Putamen (tissue), 1 donor: ENCODE measurements around the gene TANC1.

Source experiments
- DNase-seq: peaks from one replicate; pipeline ENCODE4 v3.0.0-alpha.2; 2016; ENCODE audit warnings: low spot score

TANC1 gene

DNA sequence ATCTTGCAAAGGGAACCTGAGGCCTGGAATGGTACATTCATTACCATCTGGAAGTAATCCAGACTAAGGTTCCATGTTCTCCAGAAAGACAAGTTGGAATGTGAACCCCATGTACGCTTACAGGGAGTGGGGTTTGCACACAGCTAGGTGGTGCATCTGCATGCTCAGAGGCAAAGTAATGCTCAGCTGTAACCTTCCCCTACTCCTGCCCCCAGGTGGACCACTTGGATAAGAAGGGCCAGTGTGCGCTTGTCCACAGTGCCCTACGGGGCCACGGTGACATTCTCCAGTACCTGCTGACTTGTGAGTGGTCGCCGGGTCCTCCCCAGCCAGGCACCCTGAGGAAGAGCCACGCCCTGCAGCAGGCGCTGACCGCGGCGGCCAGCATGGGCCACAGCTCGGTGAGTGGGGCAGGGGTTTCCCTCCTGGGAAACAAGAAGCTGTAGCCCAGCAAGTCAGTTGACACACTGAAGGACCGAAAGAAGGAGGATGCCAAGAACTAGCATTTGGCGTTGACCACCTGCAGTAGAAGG, 228.0 kb downstream of the TANC1 start:
- no peak for DNase-seq

DNA sequence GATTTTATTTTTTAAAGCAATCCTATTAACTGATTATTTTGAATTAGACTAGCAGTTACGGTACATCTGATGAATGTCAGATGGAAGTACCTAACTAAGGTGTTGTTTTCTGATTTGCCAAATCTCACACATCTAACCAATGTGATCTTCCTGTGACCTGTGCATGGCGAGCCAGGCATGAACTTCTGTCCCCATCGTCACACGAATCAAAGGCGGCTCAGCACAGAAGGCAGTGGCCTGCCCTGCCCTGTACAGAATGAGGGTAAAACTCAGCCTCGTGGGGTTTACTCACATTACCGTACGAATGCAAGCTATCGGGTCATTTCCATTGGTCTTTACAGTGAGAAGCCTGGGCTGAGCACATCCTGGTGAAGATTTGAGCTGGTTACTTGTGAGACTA, 230.8 kb downstream of the TANC1 start:
- no peak for DNase-seq

DNA sequence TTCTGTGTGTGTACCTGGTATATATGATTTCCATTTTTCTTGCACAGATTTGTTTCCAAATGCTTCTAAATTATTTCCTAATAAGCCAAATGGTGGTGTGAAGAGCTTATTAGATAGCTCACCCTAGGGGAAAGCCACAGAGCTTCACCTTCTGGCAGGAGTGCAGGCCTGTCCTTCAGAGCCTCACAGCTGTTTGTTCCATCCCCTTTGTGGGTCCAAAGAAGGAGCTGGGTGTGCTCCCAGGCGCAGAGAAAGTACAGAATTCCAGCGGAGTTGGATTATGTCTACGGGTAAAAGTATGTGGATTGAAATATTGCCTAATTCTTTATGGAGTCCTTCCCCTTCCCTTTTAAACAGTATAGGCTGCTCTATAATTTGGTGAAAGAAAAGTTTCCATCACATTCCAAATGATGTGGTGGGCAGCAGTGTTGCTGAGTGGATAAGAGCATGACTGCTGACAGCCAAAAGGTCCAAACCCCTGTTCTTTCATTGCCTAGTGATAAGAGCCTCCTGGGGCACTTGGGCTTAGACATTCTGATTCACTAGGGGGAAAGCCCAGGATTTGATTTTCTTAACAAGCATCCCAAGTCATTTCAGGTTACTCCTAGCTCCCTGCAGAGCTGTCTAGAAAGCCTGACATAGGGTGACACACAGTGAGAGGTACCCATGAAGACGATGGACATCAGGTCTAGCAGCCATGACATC, 231.5 kb downstream of the TANC1 start:
- DNase-seq, result no peak

DNA sequence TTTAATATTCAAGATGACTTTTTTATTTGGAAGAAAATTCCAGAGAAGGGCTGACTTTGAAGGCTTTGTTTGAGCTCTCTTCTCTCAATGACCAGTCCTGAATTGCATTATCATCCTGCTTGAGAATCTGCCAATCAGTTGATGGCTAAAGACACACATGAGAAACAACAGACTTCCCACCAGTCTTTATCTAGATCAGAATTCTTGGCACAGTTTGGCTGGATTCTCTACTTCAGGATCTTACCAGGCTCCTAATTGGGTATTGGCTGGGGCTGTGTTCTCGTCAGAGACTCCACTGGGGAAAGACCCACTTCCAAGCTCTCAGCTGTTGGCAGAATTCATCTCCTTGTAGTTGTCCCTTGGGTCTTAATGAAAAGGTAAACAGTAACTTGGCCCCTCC, 232.1 kb downstream of the TANC1 start:
- no peak for DNase-seq

DNA sequence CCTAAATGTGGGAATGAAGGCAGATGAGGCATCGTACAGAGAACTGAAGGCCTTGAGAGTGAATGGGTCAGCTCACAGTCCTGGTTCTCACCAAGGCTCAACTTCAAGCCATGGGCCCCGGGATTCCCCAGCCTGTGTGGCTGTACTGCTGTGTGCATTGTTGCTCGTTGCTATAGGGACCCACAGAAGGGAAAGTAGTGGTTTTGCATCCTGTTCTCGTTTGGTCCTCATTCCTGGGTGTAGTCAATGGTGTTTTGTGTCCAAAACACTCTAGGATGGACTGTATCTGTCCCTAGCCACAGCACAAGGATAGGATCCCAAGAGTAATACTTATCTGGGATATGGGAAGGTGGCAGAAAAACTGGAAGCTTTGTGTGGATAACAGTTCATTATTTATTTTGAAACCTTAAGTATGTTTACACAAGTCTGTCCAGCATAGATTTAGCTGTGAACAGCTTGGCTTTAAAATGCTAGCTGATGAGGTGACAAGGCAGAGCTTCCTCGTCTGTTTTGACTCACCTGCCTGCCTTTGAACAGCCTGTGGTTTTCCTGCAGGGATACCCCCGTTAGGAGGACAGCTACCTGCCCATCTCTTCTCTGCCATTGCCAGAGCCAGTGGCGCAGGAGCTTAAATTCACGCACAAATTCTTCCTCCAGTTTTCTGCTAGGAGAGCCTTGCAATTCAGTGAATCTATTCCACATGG, 233.1 kb downstream of the TANC1 start:
- DNase-seq, result no peak

DNA sequence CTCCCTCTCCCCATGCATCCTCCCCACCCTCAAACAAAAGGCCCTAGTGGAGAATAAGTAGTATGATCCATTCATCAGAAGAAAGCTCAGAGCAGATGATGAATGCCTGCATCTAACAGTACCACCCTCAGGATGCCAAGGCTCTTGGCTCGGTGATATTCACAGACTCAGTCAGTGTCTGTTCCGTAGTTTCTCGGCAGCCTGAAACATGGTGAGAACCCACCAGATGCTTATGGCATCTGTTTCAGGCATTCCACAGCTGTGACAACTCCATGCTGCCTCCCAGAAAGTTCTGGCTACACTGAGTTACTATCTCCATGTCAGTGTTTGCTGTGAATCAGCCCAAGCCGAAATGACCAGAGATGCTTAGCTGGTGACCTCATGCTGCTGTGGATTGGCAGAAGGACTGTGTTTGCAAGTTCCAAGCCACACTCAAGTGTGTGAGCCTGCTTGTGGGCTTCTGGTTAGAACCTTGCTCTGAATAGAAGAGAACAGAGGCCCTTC, 234.2 kb downstream of the TANC1 start:
- DNase-seq, result peak; percentile 55

DNA sequence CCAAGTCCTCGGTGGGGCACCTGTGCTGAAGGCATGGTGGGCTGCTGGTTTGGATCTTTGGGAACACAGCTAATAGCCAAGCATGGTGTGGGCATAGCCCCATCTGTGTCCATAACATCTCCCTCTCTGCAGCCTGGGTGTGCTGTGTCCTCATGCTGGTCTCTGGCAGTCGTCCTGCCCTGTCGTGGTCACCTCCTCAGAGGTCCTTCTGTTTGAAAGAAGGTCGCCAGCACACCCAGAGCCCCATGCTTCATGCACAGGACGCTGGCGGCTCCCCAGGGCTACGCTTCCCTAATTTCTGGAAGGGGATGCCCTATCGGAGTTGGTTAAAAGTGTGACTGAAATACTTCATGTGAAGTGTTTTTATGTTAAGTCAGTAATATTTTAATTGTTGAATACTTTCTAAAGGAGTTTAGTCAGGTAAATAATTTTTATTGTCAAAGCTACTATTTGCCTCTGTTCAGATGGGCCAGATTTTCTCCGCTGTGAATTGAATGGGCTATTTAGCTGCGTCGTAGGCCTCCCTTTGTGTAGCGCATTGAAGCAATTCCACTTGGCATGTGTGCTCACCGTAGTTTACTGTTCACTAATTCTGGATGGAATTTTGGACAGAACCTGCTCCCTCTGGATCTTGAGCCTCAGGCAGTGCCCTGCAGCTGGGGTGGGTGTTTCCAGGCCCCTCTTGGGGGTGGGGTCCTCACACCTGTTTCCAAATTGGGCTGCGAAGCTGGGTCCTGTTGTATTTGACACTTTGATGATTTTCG, 236.1 kb downstream of the TANC1 start:
- no peak for DNase-seq

DNA sequence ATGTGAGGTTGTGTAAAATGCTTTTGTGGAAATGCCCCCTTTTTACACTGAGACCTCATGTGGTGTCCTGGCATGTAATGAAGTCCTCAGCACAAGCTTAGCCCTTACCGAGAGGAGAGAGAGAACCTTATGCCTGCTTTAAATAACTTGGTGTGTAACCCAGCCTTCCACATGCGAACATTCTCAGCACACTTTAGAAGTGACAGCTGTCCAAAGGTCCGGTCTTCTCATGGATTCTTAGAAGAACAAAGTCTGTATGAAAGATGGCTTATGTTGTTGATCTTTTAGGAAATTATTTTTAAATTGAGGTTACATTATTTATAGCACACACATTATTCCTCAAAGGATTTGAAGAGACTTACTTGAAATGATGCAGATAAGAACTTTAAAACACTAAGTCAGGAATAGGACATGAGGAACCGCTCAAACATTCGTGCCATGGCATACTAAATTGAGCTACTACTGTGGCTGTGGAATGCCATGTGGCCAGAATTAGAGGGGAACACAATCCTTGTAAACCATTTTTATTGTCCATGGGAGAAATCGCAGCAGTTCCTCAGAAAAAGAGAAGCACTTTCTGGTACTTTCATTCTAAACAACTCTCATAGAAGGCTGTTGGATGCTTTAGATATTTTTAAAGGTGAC, 238.4 kb downstream of the TANC1 start:
- DNase-seq, result no peak

DNA sequence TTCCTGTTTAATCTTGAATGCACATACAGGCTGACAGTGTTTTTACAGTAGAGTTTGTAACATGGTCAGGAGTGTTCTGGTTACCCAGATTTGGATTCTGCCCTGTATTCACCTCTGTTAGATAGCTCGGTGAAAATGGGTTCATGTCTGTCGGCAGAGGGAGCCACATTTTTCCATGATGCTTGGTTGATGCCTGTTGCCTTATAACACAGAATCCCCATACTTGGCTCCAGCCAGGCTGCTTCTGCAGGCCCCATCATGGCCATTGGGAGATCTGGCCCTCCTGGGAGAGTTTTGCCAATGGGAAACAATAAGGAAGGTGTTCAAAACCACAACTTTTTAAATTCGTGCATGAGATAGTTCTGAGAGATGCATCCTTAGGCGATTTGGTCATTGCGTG, 240.0 kb downstream of the TANC1 start:
- DNase-seq, result no peak

DNA sequence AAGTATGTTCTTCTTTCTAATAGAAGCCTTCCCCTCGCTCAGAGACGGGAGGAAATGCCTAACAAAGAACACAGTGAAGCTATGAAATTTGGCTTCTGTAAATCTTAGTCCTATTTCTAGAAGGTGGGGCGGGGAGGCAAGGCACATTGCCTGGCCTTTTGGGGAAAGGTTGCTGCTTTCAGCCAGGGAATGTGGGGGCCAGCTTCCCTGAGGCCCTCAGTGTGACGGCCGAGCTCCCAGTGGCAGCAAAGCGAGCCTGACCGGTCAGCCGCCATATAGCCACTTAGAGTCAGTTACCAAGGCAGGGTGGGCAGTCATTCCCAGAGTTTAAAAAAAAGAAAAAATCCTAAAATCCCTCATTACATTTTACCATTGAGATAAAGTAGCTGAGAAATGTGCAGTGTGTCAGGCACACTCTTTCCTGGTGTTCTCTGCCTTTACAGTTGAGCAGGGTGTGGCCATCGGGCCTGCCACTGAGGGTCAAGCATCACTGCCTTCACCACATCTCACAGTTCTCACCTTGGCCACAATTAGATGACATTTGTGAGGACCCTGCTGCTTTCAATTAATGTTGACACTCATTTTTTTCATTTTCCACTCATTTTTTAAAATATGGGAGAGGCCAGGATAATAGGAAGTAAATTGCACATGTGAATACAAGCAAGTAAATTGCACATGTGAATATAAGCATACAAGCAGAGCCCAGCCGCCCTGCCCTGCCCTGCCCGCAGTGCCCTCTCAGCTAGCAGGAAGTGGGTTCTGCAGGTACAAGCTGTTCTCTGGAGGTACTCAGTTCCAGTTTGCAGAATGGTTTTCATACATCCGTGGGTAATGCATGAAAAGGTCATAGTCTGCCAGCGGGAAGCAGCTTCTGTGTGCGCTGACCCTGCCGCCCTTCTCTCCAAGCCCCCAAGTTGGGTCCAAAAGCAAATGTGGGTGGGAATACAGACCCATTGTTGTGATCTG, 241.2 kb downstream of the TANC1 start:
- no peak for DNase-seq

DNA sequence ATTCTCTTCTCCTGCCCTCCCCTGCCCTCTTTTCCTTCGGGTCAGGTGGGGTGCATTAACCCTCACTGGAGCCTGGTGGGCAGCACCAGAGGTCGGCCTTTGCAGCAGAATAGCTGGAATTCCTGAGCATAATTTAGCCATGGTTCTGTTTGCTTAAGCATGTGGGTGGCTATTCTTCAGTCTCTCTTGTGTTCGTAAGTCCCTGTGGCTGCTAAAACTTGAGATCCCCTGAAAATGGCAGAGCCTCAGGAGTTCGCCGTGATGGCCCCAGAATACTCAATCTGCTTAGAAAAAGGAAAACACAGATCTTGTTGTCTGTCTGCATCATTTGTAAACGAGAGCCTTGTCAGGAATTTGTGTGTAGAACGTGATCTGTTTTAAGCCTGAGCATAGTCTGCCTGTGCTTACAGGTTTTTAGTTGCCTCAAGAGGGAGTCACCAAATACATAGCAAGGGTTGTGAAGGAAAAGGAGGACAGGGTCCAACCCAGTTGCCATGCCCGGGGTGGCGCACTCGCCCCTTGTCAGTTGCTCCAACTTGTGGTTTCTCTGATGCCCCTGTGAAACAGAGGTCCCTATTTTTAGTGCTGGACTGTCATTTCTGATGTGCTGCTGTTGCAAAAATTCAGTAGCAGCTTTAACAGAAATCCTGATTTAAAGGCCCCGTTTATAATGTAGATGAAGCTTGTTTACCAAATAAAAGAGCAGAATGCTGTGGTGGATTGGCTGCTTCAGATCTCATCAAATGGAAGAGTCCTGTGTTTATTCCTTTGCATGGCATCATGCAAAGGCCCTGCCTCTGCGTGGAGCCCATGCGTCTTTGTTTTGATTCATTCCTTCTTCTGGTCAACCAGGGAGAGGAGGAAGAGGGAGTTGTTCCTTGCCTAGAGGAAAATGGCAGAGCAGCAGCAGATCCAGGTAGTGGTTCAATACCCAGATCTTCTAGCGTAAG, 243.3 kb downstream of the TANC1 start:
- no peak for DNase-seq

DNA sequence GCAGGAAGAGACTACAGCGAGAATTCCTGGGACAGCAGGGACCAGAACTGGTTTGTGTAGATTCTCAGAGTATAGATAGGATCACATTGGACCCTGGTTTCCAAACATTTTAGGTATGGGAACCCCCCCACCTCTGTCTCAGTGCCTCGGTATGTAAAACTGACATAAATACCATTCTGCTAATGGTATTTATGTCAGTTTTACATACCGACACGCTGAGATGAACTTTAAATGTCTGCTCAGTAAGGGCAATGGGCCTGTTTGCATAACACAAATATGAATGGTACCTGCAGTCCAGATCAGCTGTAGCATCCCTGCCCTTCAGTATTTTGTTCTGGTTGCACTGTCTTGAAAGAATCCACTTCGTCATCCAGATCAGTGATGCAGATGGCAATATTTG, 244.9 kb downstream of the TANC1 start:
- no peak for DNase-seq

DNA sequence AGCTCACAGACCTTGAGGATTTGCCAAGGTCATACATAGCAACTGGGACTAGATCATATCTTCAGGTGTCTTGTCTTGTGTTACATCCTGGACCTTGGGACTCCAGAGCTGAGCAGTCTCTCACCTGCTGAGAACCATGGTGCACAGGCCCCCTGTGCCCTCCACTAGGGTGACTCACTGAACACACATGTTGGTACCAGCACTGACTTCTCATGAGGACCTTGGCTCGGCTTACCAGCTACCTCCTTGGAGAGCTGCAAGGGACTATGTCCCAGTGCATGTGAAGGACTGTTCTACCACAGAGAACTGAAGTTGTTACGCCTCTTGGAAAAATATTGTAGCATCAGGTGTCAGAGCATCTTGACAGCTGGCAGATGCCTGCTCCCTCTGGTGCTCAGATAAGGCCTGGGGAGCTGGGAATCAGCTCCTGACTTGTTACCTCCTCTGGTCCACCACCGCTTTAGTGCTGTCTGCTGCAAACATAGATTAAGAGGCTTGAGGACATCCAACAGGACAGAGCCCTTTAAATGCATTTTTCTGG, 246.0 kb downstream of the TANC1 start:
- no peak for DNase-seq

DNA sequence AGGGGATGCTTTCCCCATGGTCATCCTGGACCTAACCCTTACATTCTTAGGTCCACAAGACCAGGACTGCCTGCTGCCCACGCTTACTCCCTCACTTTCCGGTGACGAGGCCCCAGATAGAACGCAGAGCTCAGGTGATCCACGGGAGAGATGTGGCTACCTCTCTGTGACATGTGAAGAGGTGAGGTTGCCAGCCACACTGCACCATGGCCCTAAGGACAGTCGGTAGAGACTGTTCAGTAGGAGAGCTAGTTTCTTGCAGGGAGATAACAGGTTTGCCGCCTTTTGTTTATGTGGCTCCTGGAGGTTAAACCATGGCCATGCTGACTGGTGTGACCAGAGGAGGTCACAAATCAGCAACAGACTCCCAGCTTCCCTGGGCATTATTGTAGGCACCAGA, 246.7 kb downstream of the TANC1 start:
- DNase-seq, result no peak

DNA sequence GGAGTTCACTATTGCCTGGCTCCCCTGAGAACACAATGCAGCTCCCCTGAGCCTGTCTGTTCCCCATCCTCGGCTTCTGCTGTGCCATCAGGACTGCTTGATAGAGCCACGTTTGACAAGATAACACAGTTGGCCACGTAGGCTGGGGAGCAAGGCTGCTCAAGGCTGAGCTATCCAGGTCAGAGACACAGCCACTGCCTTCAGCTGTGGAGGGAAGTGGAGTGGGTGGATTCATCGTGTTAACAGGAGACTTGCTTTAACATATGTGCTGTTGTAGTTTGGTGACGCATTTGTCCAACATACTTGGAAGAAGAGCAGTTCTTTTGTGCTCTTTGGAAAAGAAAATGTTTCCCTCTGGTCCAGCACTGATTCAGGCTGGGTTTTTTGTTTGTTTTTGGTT, 249.2 kb downstream of the TANC1 start:
- DNase-seq, result no peak

DNA sequence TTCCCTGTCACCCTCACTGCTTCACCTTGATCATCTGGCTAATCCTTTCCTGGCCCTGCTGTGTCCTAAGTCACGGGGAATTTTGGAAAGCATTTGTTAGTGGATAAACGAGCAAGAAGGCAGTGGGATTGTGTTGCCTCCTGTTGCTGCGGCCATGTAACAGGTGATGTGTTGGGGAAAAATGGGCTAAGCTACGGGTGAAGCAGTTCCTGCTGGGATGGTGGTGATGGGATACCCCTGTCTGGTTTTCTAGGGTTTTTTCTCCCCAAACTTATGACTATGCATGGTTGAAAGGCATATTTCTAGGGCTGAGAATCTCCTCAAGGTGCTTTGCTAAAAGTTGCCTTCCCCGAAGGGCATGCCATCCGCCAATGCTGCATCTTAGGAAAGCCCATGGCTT, 249.9 kb downstream of the TANC1 start:
- DNase-seq, result no peak

DNA sequence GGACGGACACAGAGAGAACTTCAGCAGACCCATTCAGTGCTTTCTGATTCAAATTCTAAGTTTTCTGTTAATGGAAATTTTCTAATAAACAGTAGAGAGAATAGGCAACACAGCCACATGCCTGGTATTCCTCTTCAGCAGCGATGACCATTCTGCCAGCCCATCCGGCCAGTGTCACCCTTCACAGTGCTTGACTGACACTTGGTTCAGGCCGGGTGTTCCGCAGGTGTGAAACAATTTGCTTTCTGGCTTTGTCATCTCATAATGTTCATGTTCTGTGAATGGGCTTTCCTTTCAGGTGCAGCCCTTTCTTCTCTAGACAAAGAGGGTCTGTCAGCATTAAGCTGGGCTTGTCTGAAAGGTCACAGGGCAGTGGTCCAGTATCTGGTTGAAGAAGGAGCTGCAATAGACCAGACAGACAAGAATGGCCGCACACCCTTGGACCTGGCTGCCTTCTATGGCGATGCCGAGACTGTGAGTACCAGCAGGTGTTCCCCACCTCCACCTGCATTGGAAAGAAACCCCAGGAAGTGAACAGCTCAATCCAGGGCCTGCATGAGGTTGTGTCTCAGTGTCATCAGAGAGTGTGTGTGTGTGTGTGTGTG, 251.1 kb downstream of the TANC1 start:
- no peak for DNase-seq

DNA sequence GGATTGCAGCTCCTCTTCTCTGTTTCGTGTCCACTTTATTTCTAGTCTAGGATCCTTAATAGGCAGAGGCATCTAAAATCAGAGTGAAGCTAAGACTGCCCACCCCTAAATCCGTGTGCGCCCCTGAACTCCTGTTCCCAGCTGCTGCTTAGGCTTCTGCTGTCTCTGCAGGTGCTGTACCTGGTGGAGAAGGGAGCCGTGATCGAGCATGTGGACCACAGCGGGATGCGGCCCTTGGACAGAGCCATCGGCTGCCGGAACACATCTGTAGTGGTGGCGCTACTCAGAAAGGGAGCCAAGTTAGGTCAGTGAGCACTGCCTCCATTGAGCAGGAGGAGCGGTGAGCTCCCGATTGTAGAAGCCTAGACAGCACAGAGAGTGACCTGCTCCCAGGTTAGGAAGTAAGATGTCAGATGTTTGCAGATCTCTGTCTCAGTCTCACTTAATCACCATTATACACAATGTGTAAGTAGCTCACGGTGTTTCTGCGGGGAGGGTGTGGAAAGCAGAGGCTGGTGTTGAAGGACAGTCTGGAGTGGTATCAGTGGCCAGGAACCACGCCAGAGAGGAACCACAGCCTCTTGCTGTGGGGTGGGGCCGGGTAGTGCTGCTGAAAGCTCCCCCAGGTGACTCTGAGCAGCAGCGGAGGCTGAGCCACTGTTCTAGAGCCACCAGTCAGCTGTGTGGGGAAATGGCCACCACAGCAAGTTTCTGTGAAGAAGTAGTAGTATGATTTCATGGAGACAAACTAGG, 255.8 kb downstream of the TANC1 start:
- DNase-seq, result no peak
